ENCODE data around the gene PCDHB9.
"Not testable (repeated sequence)": the region's sequence is repeated elsewhere in the genome, so short reads cannot be mapped to it uniquely, and the experiment has no call there.

GRCh38 chr5:141225421-141225820, 38.5 kb downstream of the PCDHB9 start:
- not testable (repeated sequence) for TF ChIP-seq CTCF (IDR thresholded peaks at IDR 0.05); EZH2 (IDR thresholded peaks at IDR 0.05; ENCODE audit: borderline replicate concordance, insufficient read depth, low read depth, low read length, poor library complexity, severe bottlenecking)

Data from B cell (primary cell).